ENCODE results near the gene HERPUD1. TPM values are rescaled to one million over a fixed set of nuclear protein-coding genes. Genes with fewer than 3 reads are reported as not detected.

HERPUD1 gene
- total and polyA plus RNA-seq, 2 of the 8 experiments (the other 6 are each of a cell fraction or from before 2014, with no cell fraction given), result 23.3 to 34.7 TPM

- CTCF ChIA-PET (ENCODE audit: partially characterized antibody), result interaction anchor here (5.7 kb wide), 1 partner anchor 9 kb away, joined by 48 read pairs; no protein-coding TSS in a partner anchor
- Histone ChIP-seq H3K36me3 (ENCODE audit: control insufficient read depth in 2 of 4, insufficient read depth in 4 of 4, low read length in 3 of 4) (no peaks in the 10 kb centered on the region), H2BK12ac (ENCODE audit: low read depth, low read length) (no peak overlapping the region), H2AFZ (ENCODE audit: low read length) (no peak overlapping the region), H3K79me1 (ENCODE audit: low read depth, low read length) (no peaks in the 10 kb centered on the region), H2BK5ac (ENCODE audit: low read depth, low read length) (no peak overlapping the region), H3K56ac (replicated peaks; ENCODE audit: insufficient read length, low read depth, low read length) (no peak overlapping the region), H4K91ac (replicated peaks; ENCODE audit: insufficient read length, low read length) (no peak overlapping the region), H4K8ac (ENCODE audit: extremely low read depth, insufficient read depth, low read length) (no peak overlapping the region), H3K4me1 (replicated peaks in 1 of 4; ENCODE audit: control insufficient read depth in 3 of 4, insufficient read depth in 4 of 4, low read length in 3 of 4) (no peaks in the 10 kb centered on the region), H4K5ac (ENCODE audit: insufficient read length, low read depth, low read length) (no peak overlapping the region), H3K27me3 (replicated peaks in 1 of 4; ENCODE audit: control insufficient read depth in 3 of 4, extremely low read depth in 1 of 4, insufficient read depth in 3 of 4, low read length in 3 of 4) (no peaks in the 10 kb centered on the region; a peak in 1 of 7 replicates), H3K4ac (replicated peaks; ENCODE audit: insufficient read length, low read depth, low read length) (no peak overlapping the region), H2AK5ac (ENCODE audit: low read depth, low read length) (no peak overlapping the region), H3K9me3 (ENCODE audit: insufficient read depth in 2 of 2, low read depth in 1 of 2, low read length in 1 of 2) (no peaks in the 10 kb centered on the region), H2BK15ac (ENCODE audit: low read length) (no peak overlapping the region), H3K4me2 (ENCODE audit: insufficient read depth in 1 of 2, low read depth in 2 of 2, low read length in 2 of 2) (no peak overlapping the region), H3K4me3 (ENCODE audit: extremely low read depth in 1 of 4, insufficient read depth in 2 of 4, low read depth in 3 of 4, low read length in 4 of 4) (no peak overlapping the region), H3K14ac (ENCODE audit: insufficient read length) (no peak overlapping the region), H3K18ac (ENCODE audit: extremely low read depth, low read length) (no peak overlapping the region), H3K23me2 (ENCODE audit: low read depth, low read length) (no peaks in the 10 kb centered on the region), H4K20me1 (replicated peaks in 1 of 2; ENCODE audit: control insufficient read depth in 1 of 2, insufficient read depth in 2 of 2, low read length in 2 of 2) (no peaks in the 10 kb centered on the region), H2BK20ac (ENCODE audit: low read length) (no peak overlapping the region), H2BK120ac (replicated peaks; ENCODE audit: low read depth, low read length) (no peak overlapping the region), H3K79me2 (ENCODE audit: control insufficient read depth in 1 of 2, insufficient read depth in 2 of 2, low read length in 2 of 2) (no peaks in the 10 kb centered on the region), H3K23ac (ENCODE audit: insufficient read length) (no peak overlapping the region), H3K9ac (replicated peaks in 1 of 4; ENCODE audit: extremely low read depth in 1 of 4, low read depth in 3 of 4, low read length in 3 of 4) (no peak overlapping the region), H3K27ac (ENCODE audit: low read depth, low read length) (no peak overlapping the region)
- no peak for FAIRE-seq
- no peak for DNase-seq (ENCODE audit: low read depth in 1 of 2, low spot score in 2 of 2)
- POLR2A ChIA-PET (ENCODE audit: partially characterized antibody), result no interaction called here
- 91% methylated on average over 9 of the region's 9 CpGs; no CpG with 5 or more reads in 1 of the 2 experiments for WGBS, 2 experiments (ENCODE audit: extremely low coverage in 1 of 2, insufficient coverage in 1 of 2, insufficient read length in 1 of 2, insufficient replicate concordance in 2 of 2, low coverage in 1 of 2, low lambda C conversion rate in 2 of 2, missing lambda C conversion rate in 1 of 2)
- TF ChIP-seq EZH2 (IDR thresholded peaks at IDR 0.05; ENCODE audit: low read depth, low read length, severe bottlenecking), result no peak
- no peak for TF ChIP-seq TAF1 (IDR thresholded peaks at IDR 0.05; ENCODE audit: low read depth, low read length)
- TF ChIP-seq KDM4A (IDR thresholded peaks at IDR 0.05; ENCODE audit: low read depth, low read length, severe bottlenecking), result no peak
- TF ChIP-seq RXRA (IDR thresholded peaks at IDR 0.05; ENCODE audit: insufficient read depth, low read depth, low read length), result no peak
Observed at GRCh38 chr16:56974549-56975300, 42.8 kb downstream of the HERPUD1 start.
